ENCODE results near the gene TEX54.

DNA sequence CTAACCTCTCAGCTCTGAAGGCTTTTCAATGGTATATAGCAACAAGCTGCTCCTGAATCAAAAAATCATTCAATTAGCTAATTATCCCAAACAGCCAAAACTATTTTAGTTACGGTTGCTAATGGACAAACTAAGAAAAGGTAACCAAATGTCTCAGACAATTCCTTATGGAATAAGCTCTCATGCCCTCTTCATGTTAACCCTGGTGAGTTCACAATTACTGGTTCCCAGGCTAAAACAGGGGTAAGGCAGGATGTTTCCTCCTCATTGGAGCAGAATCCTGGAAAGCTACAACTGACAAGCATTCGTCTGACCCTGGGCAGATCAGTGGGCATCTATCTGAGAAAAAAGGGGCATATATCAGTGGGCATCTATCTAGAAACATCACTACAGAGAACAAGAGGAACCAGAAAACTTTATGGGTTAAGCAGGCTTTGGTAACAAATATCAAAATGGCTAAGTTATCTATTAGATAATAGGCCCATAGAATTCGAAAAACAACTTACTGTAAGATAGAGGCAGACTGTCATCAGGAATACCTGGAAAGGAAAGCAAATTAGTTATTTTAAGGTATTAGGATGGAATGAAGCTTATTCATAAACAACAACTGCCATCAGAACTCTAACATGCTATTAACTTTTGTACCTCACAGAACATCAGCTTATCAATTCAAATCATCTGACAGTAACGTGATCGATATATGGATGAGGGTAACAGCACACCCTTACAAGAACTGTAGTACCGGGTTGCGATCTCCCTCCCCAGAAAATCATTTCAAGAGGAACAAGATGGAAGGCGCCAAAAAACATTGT lies 21.6 kb upstream of the TEX54 start:
- TF ChIP-seq POLR2A (IDR thresholded peaks at IDR 0.05): no peak
- TF ChIP-seq, protein P1, sequence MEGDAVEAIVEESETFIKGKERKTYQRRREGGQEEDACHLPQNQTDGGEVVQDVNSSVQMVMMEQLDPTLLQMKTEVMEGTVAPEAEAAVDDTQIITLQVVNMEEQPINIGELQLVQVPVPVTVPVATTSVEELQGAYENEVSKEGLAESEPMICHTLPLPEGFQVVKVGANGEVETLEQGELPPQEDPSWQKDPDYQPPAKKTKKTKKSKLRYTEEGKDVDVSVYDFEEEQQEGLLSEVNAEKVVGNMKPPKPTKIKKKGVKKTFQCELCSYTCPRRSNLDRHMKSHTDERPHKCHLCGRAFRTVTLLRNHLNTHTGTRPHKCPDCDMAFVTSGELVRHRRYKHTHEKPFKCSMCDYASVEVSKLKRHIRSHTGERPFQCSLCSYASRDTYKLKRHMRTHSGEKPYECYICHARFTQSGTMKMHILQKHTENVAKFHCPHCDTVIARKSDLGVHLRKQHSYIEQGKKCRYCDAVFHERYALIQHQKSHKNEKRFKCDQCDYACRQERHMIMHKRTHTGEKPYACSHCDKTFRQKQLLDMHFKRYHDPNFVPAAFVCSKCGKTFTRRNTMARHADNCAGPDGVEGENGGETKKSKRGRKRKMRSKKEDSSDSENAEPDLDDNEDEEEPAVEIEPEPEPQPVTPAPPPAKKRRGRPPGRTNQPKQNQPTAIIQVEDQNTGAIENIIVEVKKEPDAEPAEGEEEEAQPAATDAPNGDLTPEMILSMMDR (IDR thresholded peaks at IDR 0.05): no peak

Measured in Peyer's patch (tissue), 4 donors.